Measurements from ENCODE around the gene SMPD4.
"Not testable (repeated sequence)": the region's sequence is repeated elsewhere in the genome, so short reads cannot be mapped to it uniquely, and the experiment has no call there.

Gene SMPD4

DNA sequence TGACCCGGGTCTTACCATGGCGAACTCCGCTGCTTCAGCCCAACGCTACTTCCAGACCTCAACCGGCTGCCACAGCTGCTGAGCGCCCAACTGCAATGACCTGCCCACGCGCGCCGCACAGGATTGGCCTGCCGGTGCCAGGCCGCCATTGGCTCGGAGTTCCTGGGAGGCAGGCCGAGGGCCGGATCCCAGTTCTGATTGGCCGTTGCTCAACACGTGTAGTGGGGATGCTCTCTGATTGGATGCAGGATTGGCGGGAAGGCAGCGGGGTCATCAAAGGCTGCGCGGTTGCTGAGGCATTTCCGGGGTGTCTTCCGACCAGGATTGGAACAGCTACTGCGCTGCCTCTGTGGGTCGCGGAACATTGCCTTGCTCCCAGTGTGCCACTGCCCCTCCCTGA lies 16.9 kb upstream of the SMPD4 start, which contains the start of gene TUBA3E:
TSS of gene TUBA3E (minus strand) at position 97 of the 400 bp plus-strand sequence. CDS start at position 18, 79 bp downstream.
- no peaks in the 10 kb centered on the region for H3K4me1 ChIP-seq (ENCODE audit: insufficient read depth, low read length)
- no peaks in the 10 kb centered on the region for H3K9me3 ChIP-seq (ENCODE audit: insufficient read depth, low read depth, low read length)
- H3K27ac ChIP-seq (ENCODE audit: low read length), result no peak within 1 kb of the TSS
- H3K9ac ChIP-seq (ENCODE audit: low read depth, low read length), result no peak within 1 kb of the TSS
- no peaks in the 10 kb centered on the region for H3K36me3 ChIP-seq (ENCODE audit: insufficient read depth, low read depth, low read length)
- no peaks in the 10 kb centered on the region for H3K27me3 ChIP-seq (ENCODE audit: insufficient read depth, low read length)
- no peak within 1 kb of the TSS for H3K4me3 ChIP-seq (ENCODE audit: low read length)

DNA sequence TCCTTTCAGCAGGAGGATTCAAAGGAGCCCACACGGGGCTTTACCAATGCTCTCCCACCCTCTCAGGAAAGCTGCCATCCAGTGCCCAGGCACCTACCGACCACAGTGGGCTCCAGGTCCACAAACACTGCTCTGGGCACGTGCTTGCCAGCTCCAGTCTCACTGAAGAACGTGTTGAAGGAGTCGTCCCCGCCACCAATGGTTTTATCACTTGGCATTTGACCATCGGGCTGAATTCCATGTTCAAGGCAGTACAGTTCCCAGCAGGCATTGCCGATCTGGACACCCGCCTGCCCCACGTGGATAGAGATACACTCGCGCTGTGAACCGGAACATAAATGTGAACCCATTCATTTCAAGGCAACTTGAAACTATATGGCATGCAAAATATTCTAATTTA lies 14.7 kb upstream of the SMPD4 start:
- not testable (repeated sequence) for H3K27ac ChIP-seq (ENCODE audit: low read length); H3K4me3 ChIP-seq (ENCODE audit: low read length); H3K9ac ChIP-seq (ENCODE audit: low read depth, low read length); H3K27me3 ChIP-seq (ENCODE audit: insufficient read depth, low read length); H3K4me1 ChIP-seq (ENCODE audit: insufficient read depth, low read length); H3K36me3 ChIP-seq (ENCODE audit: insufficient read depth, low read depth, low read length); H3K9me3 ChIP-seq (ENCODE audit: insufficient read depth, low read depth, low read length)

DNA sequence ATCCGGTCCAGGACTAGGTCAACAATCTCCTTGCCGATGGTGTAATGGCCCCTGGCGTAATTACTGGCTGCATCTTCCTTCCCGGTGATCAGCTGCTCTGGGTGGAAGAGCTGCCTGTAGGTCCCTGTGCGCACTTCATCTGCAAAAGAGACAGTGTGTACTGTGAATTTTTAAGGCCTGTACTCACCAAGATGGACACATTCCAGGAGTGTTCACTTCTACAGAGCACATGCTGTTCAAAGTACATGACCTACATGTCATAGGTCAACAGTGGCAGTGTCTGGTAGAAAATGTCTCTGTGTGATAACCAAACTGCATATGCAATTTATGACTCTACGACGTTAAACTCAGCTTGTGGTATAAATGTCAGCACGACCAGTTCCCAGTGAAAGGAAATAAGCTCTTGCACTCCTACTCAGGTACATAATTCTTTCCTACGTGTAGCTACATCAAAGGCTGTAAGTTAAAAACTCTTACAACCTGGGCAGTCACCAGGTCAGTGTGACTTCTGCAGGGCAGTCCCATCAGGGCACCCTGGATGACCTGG lies 13.8 kb upstream of the SMPD4 start:
- not testable (repeated sequence) for H3K4me3 ChIP-seq (ENCODE audit: low read length); H3K27me3 ChIP-seq (ENCODE audit: insufficient read depth, low read length); H3K4me1 ChIP-seq (ENCODE audit: insufficient read depth, low read length); H3K9ac ChIP-seq (ENCODE audit: low read depth, low read length); H3K9me3 ChIP-seq (ENCODE audit: insufficient read depth, low read depth, low read length); H3K36me3 ChIP-seq (ENCODE audit: insufficient read depth, low read depth, low read length); H3K27ac ChIP-seq (ENCODE audit: low read length)

DNA sequence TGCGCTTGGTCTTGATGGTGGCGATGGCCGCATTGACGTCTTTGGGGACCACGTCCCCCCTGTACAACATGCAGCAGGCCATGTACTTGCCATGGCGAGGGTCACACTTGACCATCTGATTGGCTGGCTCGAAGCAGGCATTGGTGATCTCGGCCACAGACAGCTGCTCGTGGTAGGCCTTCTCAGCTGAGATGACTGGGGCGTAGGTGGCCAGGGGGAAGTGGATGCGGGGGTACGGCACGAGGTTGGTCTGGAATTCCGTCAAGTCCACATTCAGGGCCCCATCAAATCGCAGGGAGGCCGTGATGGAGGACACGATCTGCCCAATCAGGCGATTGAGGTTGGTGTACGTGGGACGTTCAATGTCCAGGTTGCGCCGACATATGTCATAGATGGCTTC lies 12.4 kb upstream of the SMPD4 start:
- H3K9me3 ChIP-seq (ENCODE audit: insufficient read depth, low read depth, low read length); H3K9ac ChIP-seq (ENCODE audit: low read depth, low read length); H3K4me1 ChIP-seq (ENCODE audit: insufficient read depth, low read length); H3K27me3 ChIP-seq (ENCODE audit: insufficient read depth, low read length); H3K36me3 ChIP-seq (ENCODE audit: insufficient read depth, low read depth, low read length); H3K27ac ChIP-seq (ENCODE audit: low read length); H3K4me3 ChIP-seq (ENCODE audit: low read length): not testable (repeated sequence)

DNA sequence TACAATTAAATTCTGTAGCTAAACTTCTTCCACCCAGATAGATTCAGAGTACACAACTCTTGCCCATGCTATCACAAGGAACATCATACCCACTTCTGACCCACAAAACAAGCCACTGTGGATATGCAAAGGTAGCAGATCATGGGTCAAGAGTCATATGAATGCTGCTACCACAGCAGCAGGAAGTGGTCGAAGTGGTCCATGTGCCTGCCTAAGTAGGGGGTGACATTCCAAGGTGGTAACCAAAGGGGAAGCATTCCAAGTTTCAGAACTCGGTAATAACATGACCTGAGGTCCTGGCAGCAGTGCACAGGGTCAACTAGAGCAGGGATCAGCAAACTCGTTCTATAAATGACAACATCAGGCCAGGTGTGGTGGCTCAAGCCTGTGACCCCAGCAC lies 11.0 kb upstream of the SMPD4 start:
- not testable (repeated sequence) for H3K9ac ChIP-seq (ENCODE audit: low read depth, low read length); H3K27ac ChIP-seq (ENCODE audit: low read length); H3K4me3 ChIP-seq (ENCODE audit: low read length); H3K9me3 ChIP-seq (ENCODE audit: insufficient read depth, low read depth, low read length); H3K4me1 ChIP-seq (ENCODE audit: insufficient read depth, low read length); H3K27me3 ChIP-seq (ENCODE audit: insufficient read depth, low read length); H3K36me3 ChIP-seq (ENCODE audit: insufficient read depth, low read depth, low read length)

DNA sequence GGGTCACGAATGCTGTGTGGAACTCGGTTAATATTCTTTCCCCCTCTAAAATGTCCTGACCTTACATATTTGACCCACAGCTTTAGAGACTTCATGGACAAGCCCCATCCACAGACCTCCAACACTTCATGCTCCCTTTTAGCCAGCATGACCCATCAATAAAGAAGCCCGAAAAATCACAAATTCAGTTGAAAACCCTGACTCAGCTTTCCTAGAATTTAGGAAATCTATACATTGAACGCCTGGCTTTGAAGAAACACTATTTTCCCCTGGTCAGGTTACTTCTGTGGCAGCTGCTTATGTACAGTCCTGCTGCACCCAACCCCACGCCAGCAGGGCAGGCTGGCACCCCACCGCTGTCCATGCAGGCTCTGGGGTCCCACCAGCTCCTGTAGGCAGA lies 9.9 kb upstream of the SMPD4 start:
- H3K4me3 ChIP-seq (ENCODE audit: low read length); H3K9me3 ChIP-seq (ENCODE audit: insufficient read depth, low read depth, low read length); H3K27ac ChIP-seq (ENCODE audit: low read length); H3K9ac ChIP-seq (ENCODE audit: low read depth, low read length); H3K4me1 ChIP-seq (ENCODE audit: insufficient read depth, low read length); H3K27me3 ChIP-seq (ENCODE audit: insufficient read depth, low read length); H3K36me3 ChIP-seq (ENCODE audit: insufficient read depth, low read depth, low read length): not testable (repeated sequence)

DNA sequence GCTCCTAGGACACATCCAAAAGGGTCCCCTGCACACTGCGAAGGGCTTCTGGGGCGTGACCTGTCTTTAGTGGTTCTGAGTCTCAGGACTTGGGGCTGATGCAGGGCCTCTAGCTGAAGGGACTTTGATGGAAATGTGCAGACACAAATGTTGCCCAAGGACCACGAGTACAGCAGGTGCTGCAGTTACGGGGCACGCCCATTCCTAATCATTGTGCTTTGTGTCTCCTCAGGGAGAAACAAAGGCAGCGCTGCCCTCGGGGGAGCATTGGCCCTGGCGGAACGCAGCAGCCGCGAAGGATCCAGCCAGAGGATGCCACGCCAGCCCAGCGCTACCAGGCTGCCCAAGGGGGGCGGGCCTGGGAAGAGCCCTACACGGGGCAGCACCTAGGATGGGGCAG lies 8.8 kb upstream of the SMPD4 start:
- no peaks in the 10 kb centered on the region for H3K27me3 ChIP-seq (ENCODE audit: insufficient read depth, low read length)
- no peak overlapping the region for H3K27ac ChIP-seq (ENCODE audit: low read length)
- no peaks in the 10 kb centered on the region for H3K9me3 ChIP-seq (ENCODE audit: insufficient read depth, low read depth, low read length)
- no peak overlapping the region for H3K4me3 ChIP-seq (ENCODE audit: low read length)
- no peak overlapping the region for H3K9ac ChIP-seq (ENCODE audit: low read depth, low read length)
- H3K4me1 ChIP-seq (ENCODE audit: insufficient read depth, low read length), result no peaks in the 10 kb centered on the region
- H3K36me3 ChIP-seq (ENCODE audit: insufficient read depth, low read depth, low read length), result no peaks in the 10 kb centered on the region

DNA sequence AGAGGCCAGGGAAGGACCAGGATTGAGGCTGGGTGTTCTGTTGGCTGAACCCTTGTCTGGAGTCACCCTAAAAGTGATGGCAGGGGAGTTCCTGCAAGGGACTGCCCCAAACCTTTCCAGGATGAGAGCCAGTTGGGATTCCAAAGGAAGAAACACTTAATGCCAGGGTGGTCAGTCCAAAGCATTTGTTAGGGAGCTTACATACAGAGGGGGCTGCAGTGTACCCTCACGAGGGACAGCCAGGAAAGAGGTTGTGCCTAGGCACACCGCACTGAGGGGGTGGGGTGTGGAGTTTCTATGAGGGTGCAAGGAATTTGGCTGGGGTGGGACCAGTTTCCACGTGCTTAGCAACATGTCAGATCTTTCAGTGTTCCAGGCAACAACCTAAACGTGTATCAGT lies 7.6 kb upstream of the SMPD4 start:
- H3K36me3 ChIP-seq (ENCODE audit: insufficient read depth, low read depth, low read length); H3K4me1 ChIP-seq (ENCODE audit: insufficient read depth, low read length); H3K9me3 ChIP-seq (ENCODE audit: insufficient read depth, low read depth, low read length); H3K4me3 ChIP-seq (ENCODE audit: low read length); H3K27ac ChIP-seq (ENCODE audit: low read length); H3K9ac ChIP-seq (ENCODE audit: low read depth, low read length); H3K27me3 ChIP-seq (ENCODE audit: insufficient read depth, low read length): not testable (repeated sequence)

DNA sequence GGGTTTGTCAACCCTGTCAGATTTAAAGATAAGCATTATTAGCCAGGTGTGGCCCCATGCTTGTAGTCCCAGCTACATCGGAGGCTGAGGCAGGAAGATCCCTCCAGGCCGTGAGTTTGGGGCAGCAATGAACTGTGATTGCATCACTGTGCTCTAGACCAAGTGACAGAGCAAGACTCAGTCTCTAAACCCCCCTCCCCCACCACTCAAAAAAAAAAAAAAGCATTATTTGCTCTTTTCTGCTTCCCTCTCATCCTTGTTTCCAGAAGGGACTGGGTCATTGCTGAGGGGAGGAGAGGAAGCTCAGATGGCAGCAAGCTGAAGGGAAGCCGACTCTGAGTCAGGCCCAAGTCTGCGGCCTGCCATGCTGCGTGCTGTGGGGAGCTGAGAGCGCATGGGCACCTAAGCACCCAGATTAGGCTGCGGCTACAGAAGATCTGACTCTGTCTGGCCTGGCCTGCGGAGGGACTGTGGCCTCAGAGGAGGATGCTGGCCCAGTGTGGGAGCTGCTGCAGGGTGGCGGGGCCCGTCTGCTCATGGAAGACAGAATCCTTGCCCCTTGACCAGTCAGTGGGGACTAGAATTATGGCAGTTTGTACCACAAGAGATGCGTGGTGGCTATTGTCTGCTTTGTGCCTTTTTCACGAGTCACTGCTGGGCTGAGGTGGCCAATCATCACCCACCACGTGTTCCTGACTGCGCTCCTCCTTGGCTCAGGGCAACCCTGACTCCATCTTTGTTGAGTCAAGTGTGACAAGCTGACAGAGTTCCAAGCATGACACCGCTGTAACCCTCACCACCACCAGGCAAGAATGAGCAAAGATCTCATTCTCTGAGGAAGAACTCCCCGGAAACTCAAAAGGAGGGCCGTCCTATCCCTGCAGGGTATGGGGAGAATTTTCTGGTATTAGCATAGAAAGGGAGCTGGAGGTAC lies 6.7 kb upstream of the SMPD4 start:
- not testable (repeated sequence) for H3K9me3 ChIP-seq (ENCODE audit: insufficient read depth, low read depth, low read length); H3K27ac ChIP-seq (ENCODE audit: low read length); H3K4me3 ChIP-seq (ENCODE audit: low read length); H3K9ac ChIP-seq (ENCODE audit: low read depth, low read length); H3K4me1 ChIP-seq (ENCODE audit: insufficient read depth, low read length); H3K36me3 ChIP-seq (ENCODE audit: insufficient read depth, low read depth, low read length); H3K27me3 ChIP-seq (ENCODE audit: insufficient read depth, low read length)

DNA sequence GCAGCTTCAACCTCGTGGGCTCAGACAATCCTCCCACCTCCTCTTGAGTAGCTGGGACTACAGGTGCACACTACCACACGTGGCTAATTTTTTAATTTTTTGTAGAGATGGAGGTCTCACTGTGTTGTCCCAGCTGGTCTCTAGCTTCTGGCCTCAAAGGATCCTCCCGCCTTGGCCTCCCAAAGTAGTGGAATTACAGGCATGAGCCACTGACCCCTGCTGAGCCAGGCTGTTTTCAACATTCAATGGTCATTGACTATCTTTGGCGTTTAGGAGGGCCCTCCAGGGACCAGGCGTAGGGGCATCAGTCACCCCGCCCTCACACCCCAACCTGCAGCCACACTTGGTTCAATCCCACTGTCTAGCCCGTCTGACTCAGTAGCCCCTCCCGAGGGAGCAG lies 5.9 kb upstream of the SMPD4 start:
- no peaks in the 10 kb centered on the region for H3K4me1 ChIP-seq (ENCODE audit: insufficient read depth, low read length)
- H3K4me3 ChIP-seq (ENCODE audit: low read length), result no peak overlapping the region
- no peak overlapping the region for H3K27ac ChIP-seq (ENCODE audit: low read length)
- no peak overlapping the region for H3K9ac ChIP-seq (ENCODE audit: low read depth, low read length)
- H3K9me3 ChIP-seq (ENCODE audit: insufficient read depth, low read depth, low read length), result no peaks in the 10 kb centered on the region
- H3K36me3 ChIP-seq (ENCODE audit: insufficient read depth, low read depth, low read length), result peaks cover 8% of the 10 kb centered on the region; the same call in 1 of the 2 replicates
- H3K27me3 ChIP-seq (ENCODE audit: insufficient read depth, low read length), result no peaks in the 10 kb centered on the region

DNA sequence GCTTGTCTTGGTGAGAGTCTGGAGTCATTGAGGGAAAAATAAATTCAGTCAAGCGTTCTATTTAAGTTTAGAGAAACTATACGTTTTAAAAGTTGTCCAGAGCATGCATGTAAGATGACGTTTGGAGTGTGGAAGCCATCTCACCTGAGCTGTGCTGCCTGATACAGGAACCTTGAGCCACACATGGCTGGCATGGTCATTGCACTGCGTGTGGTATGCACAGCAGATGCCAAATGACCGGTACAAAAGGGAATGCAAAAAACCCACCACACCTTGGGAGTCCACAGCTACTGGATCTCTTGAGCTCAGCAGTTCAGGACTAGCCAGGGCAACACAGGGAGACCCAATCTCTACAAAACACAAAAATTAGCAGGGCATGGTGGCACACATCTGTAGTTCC lies 5.0 kb upstream of the SMPD4 start:
- Histone ChIP-seq H3K4me3 (ENCODE audit: low read length) (no peak overlapping the region), H3K9ac (ENCODE audit: low read depth, low read length) (no peak overlapping the region), H3K27ac (ENCODE audit: low read length) (no peak overlapping the region), H3K27me3 (ENCODE audit: insufficient read depth, low read length) (no peaks in the 10 kb centered on the region), H3K9me3 (ENCODE audit: insufficient read depth, low read depth, low read length) (no peaks in the 10 kb centered on the region), H3K36me3 (ENCODE audit: insufficient read depth, low read depth, low read length) (peaks cover 8% of the 10 kb centered on the region; the same call in 1 of the 2 replicates), H3K4me1 (ENCODE audit: insufficient read depth, low read length) (no peaks in the 10 kb centered on the region)

DNA sequence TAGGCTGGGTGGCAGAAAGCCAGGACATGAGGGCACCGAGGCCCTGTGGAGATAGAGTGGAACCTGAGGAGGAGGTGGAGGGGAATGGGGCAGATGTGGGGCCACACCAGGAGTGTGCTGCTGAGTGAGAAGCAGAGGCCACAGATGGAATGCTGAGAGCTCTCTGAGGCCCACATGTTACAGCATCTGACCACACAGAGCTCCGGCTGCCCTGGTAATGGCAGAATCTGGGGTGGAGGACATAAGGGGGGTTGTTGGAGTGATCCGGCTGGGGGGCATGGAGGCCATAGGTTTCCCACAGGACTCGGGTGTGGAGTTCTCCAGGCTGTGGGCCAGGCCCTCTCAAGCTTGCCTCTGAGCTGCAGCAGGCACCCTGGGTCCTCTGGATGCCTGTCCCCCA lies 4.5 kb upstream of the SMPD4 start:
- peaks cover 8% of the 10 kb centered on the region; the same call in 1 of the 2 replicates for H3K36me3 ChIP-seq (ENCODE audit: insufficient read depth, low read depth, low read length)

More for the DNA sequence above, 4.5 kb upstream of the SMPD4 start:
- Histone ChIP-seq H3K27ac (ENCODE audit: low read length) (no peak overlapping the region), H3K9me3 (ENCODE audit: insufficient read depth, low read depth, low read length) (no peaks in the 10 kb centered on the region), H3K27me3 (ENCODE audit: insufficient read depth, low read length) (no peaks in the 10 kb centered on the region), H3K4me3 (ENCODE audit: low read length) (no peak overlapping the region), H3K9ac (ENCODE audit: low read depth, low read length) (no peak overlapping the region), H3K4me1 (ENCODE audit: insufficient read depth, low read length) (no peaks in the 10 kb centered on the region)

Measured in iPS-20b (cell line).